ENCODE measurements around the gene TLE5.

TLE5 gene, protein sequence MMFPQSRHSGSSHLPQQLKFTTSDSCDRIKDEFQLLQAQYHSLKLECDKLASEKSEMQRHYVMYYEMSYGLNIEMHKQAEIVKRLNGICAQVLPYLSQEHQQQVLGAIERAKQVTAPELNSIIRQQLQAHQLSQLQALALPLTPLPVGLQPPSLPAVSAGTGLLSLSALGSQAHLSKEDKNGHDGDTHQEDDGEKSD

DNA sequence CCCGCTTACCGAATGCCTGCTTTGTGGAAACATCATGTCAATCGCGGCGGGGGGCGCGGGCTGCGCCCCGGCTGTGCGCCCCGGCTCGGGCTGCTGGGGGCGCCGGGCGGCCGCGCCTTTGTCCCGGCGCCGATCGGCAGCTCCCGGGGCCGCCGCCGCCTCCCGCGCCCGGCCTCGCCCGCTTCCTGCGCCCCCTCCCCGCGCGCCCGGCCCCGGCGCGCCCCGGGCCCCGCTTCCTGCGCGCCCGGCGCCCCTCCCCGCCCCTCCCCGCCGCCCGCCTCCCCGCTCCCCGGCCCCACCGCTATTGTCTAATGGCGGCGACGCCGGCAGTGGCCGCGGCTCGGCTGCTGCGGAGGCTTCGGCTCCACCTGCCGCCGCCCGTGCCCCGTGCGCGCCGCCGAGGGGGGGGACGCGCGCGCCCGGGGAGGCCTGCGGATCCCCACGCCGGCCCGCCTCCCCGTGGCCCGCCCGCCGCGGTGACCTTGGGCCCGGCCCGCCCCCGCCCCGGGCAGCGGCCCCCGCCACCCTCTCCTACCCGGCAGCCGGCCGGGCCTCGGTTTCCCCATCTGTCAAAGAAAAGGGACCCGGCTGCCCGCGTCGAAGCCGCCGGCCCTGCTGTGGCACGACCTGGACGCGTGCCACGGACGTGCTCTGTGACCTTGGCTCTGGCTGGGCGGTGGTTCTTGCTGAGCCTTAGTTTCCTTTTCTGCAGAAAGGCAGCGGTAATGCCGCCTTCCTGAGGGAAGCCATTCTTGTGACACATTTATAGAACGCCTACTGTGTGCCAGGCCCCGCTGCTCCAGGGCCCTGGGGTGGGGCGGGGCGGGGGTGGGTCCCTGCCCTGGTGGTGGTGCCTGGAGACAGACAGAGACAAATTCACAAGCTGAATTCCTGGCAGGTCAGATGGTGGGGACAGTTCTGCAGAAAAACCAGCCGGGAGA is at the start of gene TLE5:
Gene TLE5 (minus strand): TSS at position 331 of the 941 bp plus-strand sequence. CDS start 295 bp downstream, at position 36.
- peak; percentile 51 to 63 for DNase-seq (ENCODE audit: low read depth in 2 of 2)

DNA sequence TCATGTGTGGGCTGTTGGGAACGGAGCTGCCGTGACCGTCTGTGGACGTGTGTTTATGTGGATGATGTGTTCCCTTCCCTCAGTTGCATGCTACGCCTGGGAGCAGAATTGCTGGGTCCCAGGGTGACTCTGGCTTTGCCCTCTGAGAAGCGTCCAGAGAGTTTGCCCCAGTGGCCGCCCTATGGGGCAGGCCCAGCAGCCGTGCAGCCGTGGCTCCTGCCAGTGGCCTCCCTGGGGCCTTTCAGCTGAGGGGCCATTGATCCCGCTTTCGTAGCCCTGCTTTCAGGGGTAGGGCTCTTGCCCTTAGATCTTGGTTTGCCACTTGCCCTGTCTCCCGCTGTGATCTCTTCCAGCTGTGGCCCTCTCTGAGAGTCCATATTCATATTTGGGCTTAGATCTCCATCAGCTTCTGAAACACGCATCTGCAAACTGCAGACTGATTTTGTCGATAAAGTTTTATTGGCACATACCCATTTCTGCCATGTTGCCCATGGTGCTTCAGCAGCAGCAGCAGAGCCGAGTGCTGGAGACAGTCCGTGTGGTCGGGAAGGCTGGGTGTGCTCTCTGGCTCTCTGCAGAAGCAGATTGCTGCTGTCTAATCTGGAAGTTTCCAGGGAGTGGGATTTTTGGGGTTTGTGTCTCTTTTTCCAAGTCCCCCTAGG is 49.4 kb upstream of the TLE5 start:
- DNase-seq (ENCODE audit: low read depth in 2 of 2) = no peak

DNA sequence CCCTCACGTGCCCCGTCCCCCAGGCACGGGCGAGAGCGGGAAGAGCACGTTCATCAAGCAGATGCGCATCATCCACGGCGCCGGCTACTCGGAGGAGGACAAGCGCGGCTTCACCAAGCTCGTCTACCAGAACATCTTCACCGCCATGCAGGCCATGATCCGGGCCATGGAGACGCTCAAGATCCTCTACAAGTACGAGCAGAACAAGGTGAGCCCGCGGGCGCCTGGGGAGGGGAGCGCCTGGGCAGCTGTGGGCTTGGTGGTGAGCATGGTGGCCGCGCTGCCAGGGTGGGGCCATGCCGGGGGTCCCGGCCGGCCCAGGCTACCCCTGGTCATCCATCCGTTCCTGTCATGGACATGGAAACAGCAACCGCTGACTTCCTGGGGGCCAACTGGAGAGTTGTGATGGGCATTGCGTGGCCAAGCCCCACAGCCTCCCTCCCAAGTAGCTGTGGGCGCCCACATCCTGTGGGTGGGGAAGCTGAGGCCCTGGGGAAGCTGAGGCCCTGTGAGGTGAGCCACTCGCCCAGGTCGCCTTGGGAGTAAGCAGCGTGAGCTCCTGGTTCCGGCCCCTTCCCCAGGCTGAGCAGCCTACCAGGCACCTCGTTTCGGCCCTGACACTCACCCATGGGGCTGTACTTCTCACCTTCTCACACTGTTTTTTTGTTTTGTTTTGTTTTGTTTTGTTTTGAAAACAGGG is 48.0 kb upstream of the TLE5 start:
- no peak for DNase-seq (ENCODE audit: low read depth in 2 of 2)

DNA sequence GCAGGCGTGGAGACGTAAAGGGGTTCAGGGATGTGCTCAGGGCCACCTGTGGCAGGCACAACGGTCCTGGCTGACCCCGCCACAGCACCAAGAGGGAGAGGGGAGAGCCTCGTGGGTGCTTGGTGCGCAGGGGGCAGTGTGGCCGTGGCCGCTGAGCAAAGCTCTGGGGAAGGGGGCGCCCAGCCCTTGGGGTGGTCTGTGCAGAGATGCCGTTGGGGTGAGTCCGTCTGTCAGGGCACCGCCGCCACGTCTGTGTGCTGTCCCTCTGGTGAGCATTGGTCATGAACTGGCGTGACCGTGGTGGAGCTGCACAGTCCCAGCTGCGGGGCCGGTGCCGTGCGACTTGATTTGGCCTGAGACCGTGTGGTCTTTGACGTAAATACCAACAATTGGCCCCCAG is 47.2 kb upstream of the TLE5 start:
- no peak for DNase-seq (ENCODE audit: low read depth in 2 of 2)

DNA sequence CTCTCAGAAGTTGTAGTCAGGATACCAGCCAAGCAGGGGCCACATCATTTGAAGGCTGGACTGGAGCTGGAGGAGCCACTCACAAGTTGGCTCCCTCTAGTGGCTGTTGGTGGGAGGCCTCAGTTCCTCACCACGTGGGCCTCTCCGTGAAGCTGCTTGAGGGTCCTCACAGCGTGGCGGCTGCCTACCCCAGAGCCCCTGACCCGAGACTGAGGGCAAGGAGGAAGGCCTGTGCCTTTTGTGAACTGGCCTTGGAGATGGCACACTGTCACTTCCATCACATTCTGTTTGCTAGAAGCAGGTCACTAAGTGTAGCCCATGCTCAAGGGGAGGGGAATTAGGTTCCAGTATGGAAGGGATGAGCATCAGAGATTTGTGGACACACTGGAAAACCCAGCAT is 46.5 kb upstream of the TLE5 start:
- peak; percentile 61 to 65 for DNase-seq (ENCODE audit: low read depth in 2 of 2)

DNA sequence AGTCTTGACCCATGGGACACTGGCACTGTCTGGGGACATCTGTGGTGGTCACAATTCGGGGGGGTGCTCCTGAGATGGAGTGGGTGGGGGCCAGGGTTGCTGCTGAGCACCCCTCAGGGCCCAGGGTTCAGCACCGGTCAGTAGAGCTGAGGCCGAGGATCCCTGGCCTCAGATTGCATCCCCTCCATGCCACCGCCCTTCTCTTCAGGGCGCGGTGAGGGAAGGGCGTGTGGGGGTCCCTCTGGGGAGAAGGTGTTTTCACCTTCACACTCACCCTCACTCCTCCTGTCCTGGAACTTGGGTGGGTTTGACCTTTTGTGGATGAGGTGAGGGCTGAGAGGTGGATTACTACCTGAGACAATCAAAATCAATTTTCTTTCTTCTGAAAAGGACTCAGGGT is 45.4 kb upstream of the TLE5 start:
- DNase-seq (ENCODE audit: low read depth in 2 of 2) = no peak

DNA sequence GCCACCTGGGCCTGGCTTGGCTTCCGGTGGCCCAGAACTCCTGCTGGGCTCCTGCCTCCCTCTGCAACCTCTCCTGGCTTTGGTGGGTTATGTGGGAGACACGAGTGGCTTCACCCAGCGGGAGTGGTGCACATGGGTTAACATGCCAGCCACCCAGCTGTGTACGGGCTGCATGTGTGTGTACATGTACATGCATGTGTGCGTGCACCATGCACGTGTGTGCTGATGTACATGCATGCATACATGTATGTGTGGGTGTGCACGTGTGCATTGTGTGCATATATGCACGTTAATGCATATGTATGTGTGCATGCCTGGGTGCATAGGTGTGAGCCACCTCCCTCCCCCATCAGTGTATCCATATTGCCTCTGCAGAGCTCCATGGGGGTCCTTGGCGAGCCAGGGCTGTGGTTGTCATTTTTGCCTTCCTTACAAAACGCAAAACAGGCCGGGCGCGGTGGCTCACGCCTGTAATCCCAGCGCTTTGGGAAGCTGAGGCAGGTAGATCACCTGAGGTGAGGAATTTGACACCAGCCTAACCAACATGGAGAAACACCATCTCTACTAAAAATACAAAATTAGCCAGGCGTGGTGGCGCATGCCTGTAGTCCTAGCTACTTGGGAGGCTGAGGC is 44.3 kb upstream of the TLE5 start:
- no peak for DNase-seq (ENCODE audit: low read depth in 2 of 2)

DNA sequence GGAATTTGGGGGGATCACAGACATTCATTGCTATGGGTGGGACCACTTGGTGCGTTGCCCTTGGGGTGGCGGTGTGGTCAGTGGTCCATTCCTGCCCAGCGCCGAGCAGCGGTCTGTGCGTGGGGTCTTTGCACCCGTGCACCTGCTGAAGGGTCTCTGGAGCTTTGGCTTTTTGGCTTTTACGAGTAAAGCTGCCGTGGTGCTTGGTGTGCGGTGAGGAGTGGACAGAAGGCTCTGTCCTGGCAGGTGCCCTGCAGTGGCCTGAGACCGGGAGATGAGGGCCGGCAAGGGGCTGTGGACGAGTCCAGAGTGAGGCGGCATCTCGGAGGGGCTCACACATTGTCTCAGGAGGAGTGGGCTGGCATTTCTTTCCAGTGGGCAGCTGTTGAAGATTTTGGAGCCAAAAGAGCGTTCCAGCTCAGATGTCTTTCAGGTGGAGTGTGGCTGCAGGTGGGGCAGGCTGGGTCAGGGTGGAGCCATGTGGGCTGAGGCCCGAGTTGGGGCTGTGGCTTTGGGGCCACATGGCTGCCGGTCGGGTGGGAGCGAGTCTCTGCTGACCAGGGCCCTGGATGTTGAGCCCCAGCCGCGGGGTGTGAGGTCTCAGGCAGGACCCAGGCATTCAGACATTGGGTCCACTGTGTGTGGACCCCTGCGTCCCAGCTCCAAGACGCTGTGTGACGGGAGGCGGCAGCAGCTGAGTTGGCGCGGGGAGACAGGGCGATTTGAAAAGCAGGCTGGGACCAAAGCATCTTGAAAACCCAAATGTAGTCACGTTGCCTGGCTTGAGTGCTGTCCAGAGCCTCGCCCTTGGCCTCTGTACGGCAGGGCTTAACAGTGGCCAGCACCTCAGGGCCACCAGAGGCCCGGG is 43.6 kb upstream of the TLE5 start:
- DNase-seq (ENCODE audit: low read depth in 2 of 2) = no peak

DNA sequence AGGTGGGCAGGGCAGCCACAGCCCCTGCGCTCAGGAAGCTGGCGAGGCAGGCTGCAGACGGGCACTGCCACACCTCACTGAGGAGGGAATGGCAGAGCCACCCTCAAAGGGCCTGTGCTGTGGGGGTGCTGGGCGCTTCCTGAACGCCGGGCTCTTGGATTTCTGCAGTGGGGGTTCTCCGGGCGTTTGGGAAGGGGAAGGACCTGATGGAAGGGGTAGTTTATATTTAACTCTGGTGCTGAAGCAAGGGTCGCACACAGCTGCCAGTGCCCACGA is 42.4 kb upstream of the TLE5 start:
- DNase-seq (ENCODE audit: low read depth in 2 of 2) = no peak

DNA sequence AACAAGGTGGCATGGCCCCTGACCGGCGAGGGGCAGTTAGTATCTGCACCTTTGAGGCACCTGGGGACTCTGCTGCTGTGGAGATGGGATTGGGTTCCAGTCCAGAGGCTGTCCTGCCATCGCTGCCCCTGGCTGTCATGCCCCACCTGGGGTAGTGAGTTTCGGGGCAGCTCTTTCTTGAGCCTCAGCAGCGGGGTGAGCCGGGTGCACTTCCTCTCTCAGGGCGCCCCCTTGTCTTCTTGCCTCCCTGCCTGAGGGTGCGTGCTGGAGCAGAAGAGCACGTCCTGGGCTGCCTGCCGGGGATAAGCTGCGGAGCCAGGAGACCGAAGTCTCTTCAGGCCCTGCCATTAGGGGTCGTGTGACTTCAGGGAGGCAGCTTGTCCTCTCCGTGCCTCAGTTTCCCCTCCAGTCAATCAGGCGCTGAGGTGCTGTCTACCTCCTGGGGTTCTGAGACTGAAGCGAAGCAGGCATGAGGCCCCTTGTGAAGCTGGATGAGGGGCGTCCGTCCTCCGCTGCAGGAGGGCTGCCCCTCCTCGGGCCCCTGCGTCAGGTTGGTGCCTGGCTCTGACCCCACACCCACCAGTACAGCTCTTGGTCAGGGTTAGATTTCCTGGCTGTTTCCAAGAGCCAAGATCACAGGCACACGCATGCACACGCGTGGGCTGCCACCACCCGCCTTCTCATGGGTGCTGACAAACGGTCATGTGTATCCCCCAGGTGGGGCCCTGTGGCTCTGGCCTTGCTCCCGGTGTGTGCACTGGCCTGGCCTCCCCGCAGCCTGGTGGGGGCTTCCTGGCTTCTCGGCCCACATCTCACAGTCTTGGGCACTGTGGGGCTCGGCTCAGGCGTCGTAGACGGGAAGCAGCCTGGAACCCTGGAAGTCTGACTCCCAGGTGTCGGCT is 40.2 kb upstream of the TLE5 start:
- no peak for DNase-seq (ENCODE audit: low read depth in 2 of 2)

DNA sequence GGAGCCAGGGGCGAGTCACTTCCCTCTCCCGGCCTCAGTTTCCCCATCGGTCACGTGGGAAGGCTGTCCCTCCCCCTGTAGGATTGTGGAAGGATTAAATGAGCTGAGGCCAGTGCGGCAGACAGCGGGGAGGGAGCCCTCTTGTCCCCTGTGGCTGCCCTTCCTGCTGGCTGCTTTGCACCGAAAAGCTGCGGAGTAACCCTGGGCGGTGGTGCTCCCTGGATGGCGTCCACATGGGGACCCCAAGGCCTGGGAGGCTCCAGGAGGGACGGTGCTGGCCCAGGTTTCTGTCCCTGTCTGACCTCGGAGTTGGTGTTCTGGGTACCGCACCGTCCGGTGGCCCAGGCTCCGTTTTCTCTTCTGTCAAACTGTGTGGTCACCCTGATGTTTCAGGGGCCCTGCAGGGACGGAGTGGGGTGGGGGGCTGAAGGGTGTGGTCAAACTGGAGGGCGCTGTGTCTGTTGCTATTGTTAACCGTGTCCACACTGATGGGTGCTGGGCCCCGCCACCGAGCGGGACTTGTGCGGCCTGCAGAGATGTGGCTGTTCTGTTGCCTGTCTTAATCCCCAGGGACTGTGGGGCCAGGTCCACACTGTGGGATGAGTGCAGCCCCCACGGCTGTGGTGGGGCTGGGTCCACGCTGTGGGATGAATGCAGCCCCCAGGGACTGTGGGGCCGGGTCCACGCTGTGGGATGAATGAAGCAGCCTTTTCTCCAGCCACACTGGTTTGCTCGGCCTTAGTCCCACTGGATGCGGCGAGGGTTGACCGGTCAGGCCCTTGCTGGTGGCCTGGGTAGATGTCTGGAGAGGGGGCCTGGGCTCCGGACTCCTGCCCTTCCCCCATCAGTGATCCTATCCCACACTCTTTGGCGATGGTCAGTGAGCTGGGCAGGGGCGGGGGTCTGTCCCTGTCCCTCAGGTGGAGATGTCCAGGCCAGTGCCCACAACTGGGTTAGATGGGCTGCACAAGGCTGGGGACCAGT is 38.7 kb upstream of the TLE5 start:
- DNase-seq (ENCODE audit: low read depth in 2 of 2) = no peak

DNA sequence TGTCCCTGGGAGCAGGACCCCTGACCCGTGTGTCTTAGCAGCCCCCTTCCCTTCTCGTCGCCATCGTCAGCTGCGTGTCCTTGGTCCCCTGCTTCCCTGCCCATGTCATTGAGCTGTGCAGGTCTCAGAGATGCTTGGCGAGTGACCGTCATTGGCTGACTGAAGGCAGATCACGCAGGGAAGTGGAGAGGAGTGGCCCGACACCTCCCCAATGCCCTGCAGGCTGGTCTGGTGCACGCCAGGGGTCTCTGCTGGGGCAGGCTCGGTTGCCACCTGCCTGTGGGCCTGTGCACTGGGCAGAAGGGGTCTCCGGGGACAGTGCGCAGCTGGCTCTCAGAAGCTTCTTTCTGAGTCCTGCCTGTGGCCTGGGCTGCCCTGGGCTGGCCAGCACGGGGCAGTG is 38.0 kb upstream of the TLE5 start:
- no peak for DNase-seq (ENCODE audit: low read depth in 2 of 2)

DNA sequence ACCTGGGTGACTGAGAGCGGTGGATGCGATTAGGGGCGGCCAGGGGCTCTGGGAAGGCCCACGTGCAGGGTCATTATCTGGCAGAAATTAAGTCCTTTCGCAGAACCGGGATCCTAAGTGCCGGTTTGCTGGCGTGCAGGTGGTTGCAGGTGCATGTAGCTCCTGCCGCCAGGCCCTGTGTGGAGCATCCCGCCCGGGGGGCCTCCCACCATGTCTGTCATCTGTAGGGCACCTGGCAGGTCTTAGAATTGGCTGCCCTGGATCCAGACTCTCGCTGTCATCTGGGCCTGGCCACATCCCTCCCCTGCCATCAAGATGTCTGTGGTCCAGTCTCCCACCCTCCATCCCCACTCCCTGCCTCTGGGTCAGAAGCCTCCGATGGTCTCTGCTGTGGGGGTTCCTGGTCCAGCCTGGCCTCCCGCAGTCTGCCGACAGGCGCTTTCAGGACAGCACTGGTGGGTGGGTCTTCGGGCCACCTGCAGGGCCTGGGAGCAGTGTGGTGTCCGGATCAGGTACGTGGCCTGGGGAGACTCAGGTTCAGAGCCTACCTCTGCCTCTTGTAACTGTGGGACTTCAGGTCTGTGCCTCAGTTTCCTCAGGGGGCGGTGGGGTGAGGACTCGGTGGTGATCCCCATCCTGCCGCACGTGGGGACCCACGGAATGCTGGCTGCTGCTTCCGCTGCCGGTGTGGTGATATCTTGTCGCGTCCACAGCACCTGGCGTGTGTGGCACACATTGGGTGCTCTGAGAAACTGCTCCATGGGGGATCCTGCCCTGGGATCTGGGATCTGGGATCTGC is 37.3 kb upstream of the TLE5 start:
- DNase-seq (ENCODE audit: low read depth in 2 of 2) = no peak

DNA sequence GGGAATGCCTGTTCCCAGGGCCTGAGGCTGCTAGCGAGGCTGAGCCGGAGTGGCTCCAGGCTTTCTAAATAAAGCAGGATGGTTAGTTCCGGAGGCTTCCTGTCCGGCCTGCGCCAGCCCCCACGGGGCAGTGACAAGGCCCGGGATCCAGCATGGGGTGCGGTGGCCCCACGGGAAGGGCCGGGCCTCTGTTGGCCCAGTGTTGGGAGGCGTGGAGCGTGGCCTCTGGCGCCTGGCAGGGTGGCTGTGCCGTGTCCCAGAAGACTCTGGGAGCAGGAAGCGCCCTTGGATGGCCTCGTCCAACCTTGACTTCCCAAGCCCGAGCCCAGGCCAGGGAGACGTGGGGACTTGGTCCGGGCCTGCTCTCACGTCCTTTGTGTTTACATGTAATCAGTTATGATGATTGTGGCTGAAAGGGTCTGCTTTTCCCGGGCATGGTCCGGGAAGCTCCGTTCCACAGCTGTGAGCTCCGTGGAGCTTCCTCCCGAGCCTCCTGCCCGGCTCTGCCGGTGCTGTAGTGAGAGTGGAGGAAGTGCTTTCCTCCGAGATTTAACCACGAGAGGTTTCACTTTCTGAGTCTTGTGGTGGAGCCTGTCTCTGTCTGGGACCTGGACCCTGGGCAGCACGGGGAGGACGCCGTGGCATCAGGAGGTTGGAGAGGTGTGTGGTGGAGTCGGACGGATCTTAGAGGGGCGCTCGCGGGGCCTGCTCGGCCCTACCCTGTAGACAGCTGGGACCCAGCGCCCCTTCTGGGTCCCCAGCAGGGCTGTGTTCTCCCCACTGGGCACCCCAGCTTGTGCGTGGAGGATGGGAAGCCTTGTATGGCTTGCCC is 36.4 kb upstream of the TLE5 start:
- no peak for DNase-seq (ENCODE audit: low read depth in 2 of 2)

DNA sequence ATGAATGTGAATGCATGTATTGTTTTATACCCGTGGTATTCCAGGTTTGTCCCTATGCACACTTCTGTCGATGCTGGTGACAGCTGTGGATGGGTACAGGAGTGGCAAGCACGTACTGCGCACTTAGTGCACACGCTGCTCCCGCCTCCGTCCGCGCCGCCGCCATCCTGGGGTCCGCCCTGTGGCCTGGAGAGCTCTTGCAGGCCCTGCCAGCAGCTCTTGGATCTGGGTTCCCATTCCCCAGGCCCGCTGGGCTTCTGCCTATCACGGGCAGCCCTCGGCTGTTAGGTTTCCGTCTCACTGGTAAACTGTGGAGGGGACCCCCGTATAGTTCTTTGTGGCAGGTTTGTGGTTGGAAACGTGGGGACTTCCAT is 35.8 kb upstream of the TLE5 start:
- DNase-seq (ENCODE audit: low read depth in 2 of 2) = no peak

DNA sequence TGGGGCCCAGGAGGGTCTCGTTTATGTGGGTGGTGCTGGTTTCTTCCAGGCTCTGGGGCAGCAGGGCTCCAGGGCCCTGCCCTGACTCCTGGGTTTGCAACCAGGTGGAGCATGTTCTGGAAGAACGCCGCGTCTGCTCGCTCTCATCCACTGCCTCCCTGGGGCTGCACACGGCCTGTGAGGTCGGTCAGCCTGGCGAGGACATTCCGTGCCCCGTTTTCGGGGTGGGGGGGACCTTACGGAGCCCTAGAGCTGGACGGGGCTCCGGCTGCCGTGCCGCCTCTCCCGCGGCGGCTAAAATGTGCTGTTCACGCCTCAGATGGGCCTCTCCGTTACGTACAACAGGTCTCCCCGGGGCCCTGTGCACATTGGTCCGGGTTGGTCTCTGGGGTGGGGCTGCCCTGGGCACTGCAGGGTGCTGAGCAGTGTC is 35.2 kb upstream of the TLE5 start:
- no peak for DNase-seq (ENCODE audit: low read depth in 2 of 2)

DNA sequence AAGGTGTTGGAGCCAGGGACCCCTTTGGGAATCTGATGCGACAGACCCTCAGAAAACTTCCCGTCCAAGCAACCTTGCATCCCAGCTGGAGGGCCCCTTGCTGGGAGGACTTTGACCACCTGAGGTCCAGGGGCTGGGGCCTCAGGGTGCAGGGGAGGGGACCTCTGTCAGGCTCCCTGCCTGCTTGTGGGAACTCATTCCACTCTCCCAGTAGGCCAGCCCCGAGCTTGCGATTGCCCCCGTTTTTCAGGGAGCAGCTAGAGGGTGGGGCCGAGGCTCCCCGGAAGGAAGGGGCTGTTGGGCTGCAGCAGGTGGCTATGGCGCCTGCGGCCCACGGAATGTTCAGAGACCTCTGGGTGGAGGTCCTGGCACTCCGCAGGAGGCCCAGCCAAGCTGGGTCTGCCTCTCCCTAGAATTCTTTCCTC is 34.6 kb upstream of the TLE5 start:
- DNase-seq (ENCODE audit: low read depth in 2 of 2) = no peak
